ENCODE results near the gene RIPK3. TPM values are rescaled to one million over a fixed set of nuclear protein-coding genes. Genes with fewer than 3 reads are reported as not detected.

Gene RIPK3
- total RNA-seq, 2 experiments from 2014 or later = 8.1 to 14.5 TPM

GRCh38 chr14:24377126-24377525, 37.3 kb upstream of the RIPK3 start:
- TF ChIP-seq CTCF (conservative IDR thresholded peaks at IDR 0.05; ENCODE audit: low read length) (no peak), EZH2phosphoT487 (IDR thresholded peaks at IDR 0.05; ENCODE audit: borderline replicate concordance, low read depth, low read length) (no peak)
- no peak for DNase-seq (ENCODE audit: low spot score)
- Histone ChIP-seq H3K9me2 (ENCODE audit: insufficient read depth, low read length) (no peaks in the 10 kb centered on the region), H3K4me1 (ENCODE audit: insufficient read depth, low read length, poor library complexity, severe bottlenecking) (no peaks in the 10 kb centered on the region), H3K79me2 (ENCODE audit: insufficient read depth, low read depth, low read length) (no peaks in the 10 kb centered on the region), H4K20me1 (ENCODE audit: insufficient read depth, low read length) (no peaks in the 10 kb centered on the region), H3K4me3 (ENCODE audit: low read depth, low read length, poor library complexity, severe bottlenecking) (no peak overlapping the region), H3K4me2 (ENCODE audit: low read length) (no peak overlapping the region), H3K27ac (ENCODE audit: low read depth, low read length, poor library complexity, severe bottlenecking) (no peak overlapping the region), H2AFZ (ENCODE audit: low read length) (no peak overlapping the region), H3K9me3 (ENCODE audit: low read length) (no peaks in the 10 kb centered on the region), H3K36me3 (ENCODE audit: insufficient read depth, low read length) (peaks cover 9% of the 10 kb centered on the region; the same call in 1 of the 2 replicates)
- intact Hi-C loops (cut with micrococcal nuclease; ENCODE audit: unreplicated experiment) = no loop called here
- ChIA-PET CTCF (ENCODE audit: unreplicated experiment) (no interaction called here), POLR2A (interaction anchor here (0.9 kb wide), 1 partner anchor 11 kb away, joined by 5 read pairs; no protein-coding TSS in a partner anchor)
- no TSS peak for BruUV-seq (replicated peaks)

- Histone ChIP-seq H3K4me3 (ENCODE audit: low read depth, low read length, poor library complexity, severe bottlenecking) (no peak overlapping the region), H3K9me2 (ENCODE audit: insufficient read depth, low read length) (no peaks in the 10 kb centered on the region), H3K4me2 (ENCODE audit: low read length) (no peak overlapping the region), H3K36me3 (ENCODE audit: insufficient read depth, low read length) (peaks cover 9% of the 10 kb centered on the region; the same call in 1 of the 2 replicates), H3K4me1 (ENCODE audit: insufficient read depth, low read length, poor library complexity, severe bottlenecking) (no peaks in the 10 kb centered on the region), H3K27ac (ENCODE audit: low read depth, low read length, poor library complexity, severe bottlenecking) (no peak overlapping the region), H3K79me2 (ENCODE audit: insufficient read depth, low read depth, low read length) (no peaks in the 10 kb centered on the region), H4K20me1 (ENCODE audit: insufficient read depth, low read length) (no peaks in the 10 kb centered on the region), H3K9me3 (ENCODE audit: low read length) (no peaks in the 10 kb centered on the region), H2AFZ (ENCODE audit: low read length) (no peak overlapping the region)
- ChIA-PET POLR2A (no interaction called here), CTCF (ENCODE audit: unreplicated experiment) (no interaction called here)
- no peak for TF ChIP-seq EZH2phosphoT487 (IDR thresholded peaks at IDR 0.05; ENCODE audit: borderline replicate concordance, low read depth, low read length)
- TF ChIP-seq CTCF (conservative IDR thresholded peaks at IDR 0.05; ENCODE audit: low read length) = no peak
- no TSS peak for BruUV-seq (replicated peaks)
- intact Hi-C loops (cut with micrococcal nuclease; ENCODE audit: unreplicated experiment) = no loop called here
- no peak for DNase-seq (ENCODE audit: low spot score)
Measured at GRCh38 chr14:24376448-24377070, 36.8 kb upstream of the RIPK3 start.

- intact Hi-C loops (cut with micrococcal nuclease; ENCODE audit: unreplicated experiment) = no loop called here
Measured at GRCh38 chr14:24372701-24373416, 33.1 kb upstream of the RIPK3 start.

More at GRCh38 chr14:24372701-24373416, 33.1 kb upstream of the RIPK3 start:
- no peak overlapping the region for H2AFZ ChIP-seq (ENCODE audit: low read length)
- H3K9me2 ChIP-seq (ENCODE audit: insufficient read depth, low read length) = no peaks in the 10 kb centered on the region
- H3K4me1 ChIP-seq (ENCODE audit: insufficient read depth, low read length, poor library complexity, severe bottlenecking) = peaks cover 9% of the 10 kb centered on the region
- CTCF ChIA-PET (ENCODE audit: unreplicated experiment) = no interaction called here
- H3K4me2 ChIP-seq (ENCODE audit: low read length) = no peak overlapping the region
- no peaks in the 10 kb centered on the region for H4K20me1 ChIP-seq (ENCODE audit: insufficient read depth, low read length)
- no peak overlapping the region for H3K4me3 ChIP-seq (ENCODE audit: low read depth, low read length, poor library complexity, severe bottlenecking)
- BruUV-seq (replicated peaks) = no TSS peak
- H3K27ac ChIP-seq (ENCODE audit: low read depth, low read length, poor library complexity, severe bottlenecking) = no peak overlapping the region
- POLR2A ChIA-PET = interaction anchor here (0.6 to 1.0 kb wide), 3 partner anchors 58 to 510 kb away, joined by 3 read pairs; no protein-coding TSS in a partner anchor
- no peak for DNase-seq (ENCODE audit: low spot score)
- H3K9me3 ChIP-seq (ENCODE audit: low read length) = no peaks in the 10 kb centered on the region
- peaks cover 9% of the 10 kb centered on the region; the same call in 1 of the 2 replicates for H3K36me3 ChIP-seq (ENCODE audit: insufficient read depth, low read length)
- TF ChIP-seq EZH2phosphoT487 (IDR thresholded peaks at IDR 0.05; ENCODE audit: borderline replicate concordance, low read depth, low read length) (no peak), CTCF (conservative IDR thresholded peaks at IDR 0.05; ENCODE audit: low read length) (no peak)
- H3K79me2 ChIP-seq (ENCODE audit: insufficient read depth, low read depth, low read length) = peaks cover 3% of the 10 kb centered on the region; the same call in 1 of the 2 replicates
